Measurements from ENCODE around the gene DLK1.

The DLK1 gene

DNA sequence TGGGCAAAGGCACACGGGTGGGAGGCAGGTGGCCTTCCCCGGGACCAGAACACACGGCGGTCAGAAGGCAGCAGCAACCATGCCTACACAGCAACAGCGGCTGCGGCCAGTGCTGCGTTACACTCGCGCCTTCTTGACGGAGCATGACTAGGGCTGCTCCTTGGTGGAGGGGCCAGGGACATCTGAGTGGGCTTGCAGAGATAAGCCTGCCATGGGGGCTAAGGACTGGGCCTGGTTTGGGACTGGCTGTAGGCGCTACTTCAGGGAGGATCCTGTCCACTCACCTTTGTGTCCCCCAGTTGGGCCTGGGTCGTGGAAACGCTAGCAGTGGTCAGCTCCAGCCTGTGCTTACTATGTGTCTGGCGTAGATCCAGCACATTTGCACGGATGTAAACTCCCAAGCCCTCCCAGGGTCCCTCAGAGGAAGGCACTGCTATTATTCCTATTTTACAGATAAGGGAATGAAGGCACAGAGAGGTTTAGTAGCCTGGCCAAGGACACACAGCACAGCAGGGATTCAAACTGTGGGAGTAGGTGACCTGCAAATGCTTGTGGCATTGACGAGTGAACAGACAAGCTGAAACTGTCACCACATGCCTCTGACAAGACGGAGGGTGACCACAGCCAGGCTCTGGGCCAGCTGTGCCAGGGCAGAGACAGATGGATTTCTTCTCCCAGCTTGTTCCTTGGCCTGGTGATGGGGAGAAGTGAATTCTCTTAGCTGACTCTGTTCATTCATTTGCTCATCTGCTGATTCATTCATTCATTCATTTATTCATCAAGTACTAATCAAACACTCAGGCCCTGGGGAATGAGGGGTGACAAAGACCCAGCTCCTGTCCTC, 31.9 kb upstream of the DLK1 start:
- no peak for DNase-seq

DNA sequence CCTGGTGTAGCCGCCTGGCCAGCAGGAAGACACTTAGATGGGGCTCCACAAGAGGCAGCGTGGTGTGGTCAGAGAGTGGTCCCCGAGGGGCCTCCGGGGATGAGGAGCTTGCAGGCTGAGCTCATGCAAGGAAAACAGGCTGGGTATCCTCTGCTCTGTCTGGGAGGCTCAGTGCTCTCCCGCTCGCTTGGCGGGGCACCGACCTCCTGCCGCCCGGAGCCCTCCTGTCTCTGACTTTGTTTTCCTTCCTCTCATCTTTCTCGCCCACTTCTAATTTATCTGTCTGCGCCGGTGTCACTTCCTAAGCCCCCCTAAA, 31.3 kb upstream of the DLK1 start:
- DNase-seq: no peak

DNA sequence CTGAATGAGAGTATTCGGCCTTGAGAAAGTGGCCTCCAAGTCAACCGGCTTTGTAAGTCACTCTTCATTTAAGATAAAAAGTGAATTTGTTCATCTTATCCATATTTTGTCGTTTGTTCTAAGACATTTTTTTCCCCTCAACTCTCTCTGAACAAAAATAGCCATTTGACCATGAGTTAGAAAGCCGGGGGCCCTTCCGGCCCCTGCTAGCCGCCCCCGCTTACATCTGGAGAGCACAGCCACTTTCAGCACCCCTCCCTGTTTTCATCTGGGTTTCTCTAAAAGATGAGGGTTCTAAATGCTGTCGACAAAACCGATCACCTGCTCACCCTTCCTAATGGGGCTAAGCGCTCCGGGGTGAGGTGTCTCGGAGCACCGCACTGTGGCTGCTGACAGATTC, 30.7 kb upstream of the DLK1 start:
- no peak for DNase-seq

DNA sequence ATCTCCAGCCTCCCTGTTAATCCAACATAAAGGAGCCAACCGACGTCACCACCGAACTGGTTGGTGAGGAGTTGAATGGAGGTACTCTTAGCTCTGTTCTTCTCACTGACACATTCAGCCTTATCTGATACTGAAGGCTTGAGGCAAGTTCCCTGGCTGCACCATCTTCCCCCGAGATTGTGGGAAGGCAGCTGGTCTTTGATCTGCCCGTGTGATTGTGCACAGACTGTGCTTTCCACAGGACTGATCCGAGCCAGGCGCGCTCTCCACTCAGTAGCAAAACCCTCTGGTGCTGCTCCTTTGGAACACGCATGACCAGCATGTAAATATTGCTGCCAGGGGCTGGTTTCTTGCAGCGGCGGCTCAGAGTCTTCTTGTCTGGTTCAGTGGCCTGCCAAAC, 30.1 kb upstream of the DLK1 start:
- DNase-seq: no peak

DNA sequence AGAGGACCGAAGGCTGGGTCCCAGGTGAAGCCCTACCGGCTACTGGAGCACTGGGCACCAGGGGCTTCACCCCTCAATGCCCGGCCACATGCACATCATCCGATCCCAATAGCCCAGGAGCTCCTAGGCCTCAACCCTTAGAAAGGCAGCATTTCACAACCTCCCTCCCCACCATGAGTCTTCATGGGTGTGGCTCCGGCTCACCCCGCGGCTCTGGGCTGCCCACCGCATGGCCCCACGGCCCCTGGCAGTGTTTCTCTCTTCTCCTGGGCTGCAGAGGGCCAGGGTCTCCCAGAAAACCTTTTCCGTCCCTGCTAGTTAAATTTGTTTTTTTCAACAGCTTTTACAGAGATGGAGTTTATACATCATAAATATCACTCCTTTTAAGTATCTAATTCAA, 28.6 kb upstream of the DLK1 start:
- DNase-seq: no peak

DNA sequence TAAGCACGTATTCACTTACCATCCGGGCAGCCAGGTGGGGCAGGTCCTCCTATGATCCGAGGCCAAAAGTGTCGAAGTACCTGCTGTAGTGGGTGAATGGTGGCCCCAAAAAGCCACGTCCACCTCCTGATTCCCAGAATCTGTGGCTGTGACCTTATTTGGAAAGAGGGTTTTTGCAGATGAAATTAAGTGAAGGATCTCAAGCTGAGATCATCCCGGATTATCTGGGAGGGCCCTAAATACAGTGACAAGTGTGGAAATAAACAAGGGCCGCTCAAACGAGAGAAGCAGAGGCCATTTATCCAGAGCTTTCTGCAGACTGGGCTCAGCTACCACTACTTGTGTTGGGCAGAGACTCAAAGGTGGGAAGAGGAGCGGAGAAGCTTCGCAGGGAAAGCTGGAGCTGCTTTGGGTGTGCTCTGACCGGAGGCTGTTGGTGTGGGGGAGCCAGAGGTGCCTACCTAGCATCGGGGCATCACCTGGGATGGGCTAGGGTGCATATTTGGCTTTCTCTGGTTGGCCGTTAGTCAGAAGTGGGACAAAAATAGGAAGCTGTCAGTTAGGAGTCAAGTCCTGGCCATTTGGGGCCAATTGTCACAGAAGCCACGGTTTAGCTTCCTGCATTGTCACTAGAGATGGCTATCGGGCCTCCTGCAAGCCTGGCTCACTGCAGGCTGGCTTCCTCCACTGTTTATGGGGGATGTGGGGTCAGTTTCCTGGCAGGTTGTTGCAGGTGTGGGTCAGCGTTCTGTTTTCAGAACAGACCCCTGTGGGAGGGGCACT, 27.8 kb upstream of the DLK1 start:
- DNase-seq: no peak

DNA sequence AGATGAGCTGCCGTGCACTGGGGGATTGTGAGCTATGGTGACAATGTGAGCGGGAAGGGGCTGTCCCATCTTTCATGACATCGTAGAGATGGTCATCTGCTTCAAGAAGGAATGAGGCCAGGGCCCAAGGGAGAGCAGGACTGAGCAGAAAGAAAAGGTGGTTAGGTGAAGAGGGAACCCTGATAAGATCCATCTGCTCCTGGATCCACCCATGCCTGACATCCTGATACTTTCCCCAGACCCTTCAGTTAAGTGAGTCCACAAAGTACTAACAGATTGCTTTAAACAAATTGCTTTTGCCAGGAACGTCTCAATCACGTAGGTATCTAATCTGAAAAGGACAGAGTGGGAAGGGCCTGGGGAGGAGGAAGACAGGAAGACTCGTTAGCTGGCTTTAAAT, 25.4 kb upstream of the DLK1 start:
- no peak for DNase-seq

DNA sequence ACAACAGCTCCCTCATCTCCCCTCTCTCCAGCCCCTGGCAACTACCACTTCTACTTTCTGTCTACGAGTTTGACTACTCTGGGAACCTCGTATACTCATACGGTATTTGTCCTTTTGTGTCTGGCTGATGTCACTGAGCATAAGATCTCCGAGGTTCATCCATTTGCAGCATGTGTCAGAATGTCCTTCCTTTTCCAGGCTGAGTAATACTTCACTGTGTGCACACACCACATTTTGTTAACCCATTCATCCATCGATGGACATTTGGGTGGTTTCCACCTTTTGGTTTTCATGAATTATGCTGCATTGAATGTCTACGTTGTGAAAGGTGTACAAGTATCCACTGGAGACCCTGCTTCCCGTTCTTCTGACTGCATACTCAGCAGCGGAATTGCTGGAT, 24.1 kb upstream of the DLK1 start:
- DNase-seq: no peak

DNA sequence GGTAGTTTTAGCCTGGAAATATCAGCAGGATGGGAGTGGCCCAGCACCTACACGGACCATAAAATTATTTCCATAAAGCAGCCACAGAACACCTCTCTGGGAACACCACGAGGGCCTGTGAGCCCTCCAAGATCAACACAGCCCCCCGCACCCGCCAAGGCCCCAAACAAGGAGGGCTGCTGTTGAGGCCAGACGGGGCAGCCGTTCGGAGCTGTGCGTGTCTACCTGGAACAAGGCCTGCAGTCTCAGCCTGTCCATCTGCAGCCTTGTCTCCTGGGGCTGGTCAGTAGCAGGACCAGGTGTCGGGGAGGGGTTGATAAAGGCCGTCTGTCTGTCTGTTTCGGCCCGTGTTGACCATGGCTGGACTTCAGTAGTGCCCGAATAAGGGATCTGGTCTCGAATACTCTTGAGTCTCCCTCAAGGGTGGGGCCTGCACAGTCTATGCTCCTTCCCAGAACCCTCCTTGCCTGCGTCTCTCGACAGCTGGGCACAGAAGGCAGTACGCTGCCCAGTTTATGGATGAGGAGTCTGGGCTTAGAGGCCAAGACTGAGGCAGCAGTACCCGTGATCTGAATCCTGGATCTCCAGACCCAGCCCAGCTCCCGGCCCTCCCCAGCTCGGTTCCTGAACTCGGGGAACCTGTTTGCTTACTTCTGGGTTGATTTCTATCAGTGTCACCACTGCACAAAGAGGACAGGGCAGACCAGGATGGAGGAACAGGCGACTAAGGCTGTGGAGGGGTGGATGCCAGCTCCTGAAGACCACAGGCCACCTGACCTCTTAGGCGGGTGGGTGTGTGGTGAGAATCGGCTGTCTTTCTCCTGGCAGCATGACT, 23.1 kb upstream of the DLK1 start:
- DNase-seq: no peak

DNA sequence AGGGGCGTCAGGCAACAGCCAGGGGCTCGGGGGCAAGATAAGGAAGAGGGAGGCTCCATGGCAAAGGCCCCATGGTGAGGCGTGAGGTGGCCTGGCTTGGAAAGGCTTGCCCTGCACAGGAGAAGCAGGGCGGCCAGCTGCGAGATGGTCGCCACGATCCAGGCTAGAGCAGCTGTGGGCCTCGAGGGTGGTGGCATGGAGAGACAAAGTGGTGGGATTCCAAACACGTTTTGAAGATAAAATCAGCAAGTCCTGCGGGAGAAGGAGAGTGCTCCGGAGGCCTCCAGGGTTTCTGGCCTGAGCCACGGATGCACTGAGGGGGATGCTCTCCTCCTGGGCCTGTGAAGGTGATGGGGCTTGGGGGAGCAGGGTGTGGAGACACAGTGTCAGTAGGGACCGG, 20.5 kb upstream of the DLK1 start:
- no peak for DNase-seq

DNA sequence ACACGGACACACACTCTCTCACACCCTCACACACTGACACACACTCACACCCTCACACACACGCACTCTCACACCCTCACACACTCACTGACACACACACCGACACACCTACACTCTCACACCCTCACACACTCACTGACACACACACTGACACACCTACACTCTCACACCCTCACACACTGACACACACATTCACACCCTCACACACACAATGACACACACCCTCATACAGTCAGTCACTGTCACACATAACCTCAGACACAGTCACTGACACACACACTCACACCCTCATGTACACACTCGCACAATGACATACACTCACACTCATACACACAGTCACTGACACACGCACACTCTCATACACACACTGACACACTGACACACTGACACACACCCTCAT, 19.8 kb upstream of the DLK1 start:
- no peak for DNase-seq

DNA sequence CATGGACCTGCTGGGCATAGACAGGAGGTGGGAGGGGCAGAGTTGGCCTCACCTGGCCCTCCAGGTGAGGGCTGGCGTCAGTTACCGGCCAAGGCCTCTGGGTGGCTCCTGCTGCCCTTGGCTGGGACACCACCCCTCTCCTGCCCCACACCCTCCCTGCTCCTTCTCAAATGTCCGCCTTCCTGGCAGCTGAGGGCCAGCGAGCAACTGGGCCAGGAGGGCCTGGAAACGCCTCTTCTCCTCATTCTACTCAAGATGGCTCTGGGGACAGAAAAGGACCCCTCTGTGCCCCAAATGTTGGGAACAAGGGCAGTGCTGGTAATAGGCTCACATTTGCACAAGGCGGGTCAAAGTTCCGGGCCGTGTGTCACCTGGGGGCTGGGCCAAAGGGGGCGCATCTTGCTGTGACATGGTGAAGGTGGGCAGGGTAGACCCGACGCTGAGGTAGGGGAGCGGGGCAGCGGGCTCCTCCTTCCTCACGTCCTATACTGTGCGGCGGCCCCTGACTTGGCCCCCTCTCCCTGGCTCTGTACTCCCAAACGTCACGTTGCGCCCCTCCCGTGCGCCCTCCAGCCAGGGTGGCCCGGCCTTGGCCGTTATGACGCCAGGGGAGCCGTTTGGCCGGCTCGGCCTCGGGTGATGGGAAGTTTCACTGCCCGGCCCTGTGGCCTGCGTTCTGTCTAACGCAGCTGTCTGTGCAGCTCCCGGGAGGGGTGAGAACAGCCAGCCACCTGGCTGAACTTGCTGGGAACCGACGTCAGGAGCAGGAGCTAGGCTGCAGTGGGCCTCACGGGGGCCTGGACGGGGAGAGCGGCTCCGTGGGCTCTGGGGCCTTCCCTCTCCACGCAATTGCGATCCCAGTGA, 18.0 kb upstream of the DLK1 start:
- DNase-seq: no peak

DNA sequence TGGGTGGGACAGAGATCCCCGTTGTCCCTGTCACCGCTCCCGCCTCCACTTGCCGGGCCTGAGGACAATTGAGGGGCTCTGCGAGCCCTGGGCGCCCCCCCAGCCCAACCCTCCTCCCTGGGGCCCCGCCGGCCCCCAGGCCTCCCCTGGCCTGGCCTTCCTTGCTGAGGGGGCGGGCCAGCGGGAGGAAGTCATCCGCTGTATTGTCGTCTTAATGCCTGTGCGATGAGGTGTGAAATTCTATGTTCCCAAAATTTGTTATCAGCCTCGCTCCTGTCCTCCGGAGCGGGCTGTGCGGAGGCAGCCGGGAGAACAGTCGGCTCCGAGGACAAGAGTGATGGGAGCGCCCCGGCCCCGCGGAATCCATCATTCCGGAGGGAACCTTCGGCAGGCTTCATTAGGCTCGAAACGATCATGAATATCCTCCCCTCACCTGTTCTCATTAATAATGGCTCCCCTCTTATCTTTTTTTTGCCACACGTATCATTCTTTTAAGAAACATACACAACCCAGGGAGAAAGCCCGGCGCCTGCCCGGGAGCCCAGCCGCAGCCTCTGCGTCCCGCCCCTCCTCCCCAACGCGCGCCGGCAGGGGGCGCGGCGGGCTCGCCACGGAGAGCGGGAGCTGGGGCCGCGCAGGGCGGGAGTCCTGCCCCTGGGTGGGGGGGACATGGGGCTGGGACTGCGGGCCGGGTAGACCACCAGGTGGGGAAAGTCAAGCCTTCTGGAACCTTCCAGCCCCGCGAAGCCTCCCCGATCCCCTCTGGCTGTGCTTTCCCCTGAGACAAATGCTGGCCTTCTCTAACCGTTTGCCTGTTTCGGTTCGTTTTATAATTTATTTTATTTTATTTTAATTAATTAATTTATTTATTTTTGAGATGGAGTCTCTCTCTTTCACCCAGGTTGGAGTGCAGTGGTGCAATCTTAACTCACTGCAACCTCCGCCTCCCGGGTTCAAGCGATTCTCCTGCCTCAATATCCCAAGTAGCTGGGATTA, 17.1 kb upstream of the DLK1 start:
- DNase-seq: no peak

DNA sequence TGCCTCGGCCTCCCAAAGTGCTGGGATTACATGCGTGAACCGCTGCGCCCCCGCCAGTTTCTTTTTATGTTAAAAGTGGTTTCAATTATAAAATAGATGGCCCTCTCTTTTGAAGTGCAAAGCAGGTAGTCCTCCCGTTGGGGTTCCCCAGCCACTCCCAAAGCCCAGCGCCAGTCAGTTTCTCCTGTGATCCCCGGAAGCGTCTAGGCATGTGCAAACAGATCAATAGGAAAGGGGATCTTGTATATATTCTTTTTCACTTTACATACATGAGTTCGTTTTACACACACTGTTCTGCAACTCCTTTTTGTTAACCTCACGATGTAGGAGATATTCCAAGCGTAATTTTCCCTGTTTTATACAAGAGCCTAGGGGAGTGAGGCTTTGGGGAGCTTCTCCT, 16.3 kb upstream of the DLK1 start:
- DNase-seq: no peak

DNA sequence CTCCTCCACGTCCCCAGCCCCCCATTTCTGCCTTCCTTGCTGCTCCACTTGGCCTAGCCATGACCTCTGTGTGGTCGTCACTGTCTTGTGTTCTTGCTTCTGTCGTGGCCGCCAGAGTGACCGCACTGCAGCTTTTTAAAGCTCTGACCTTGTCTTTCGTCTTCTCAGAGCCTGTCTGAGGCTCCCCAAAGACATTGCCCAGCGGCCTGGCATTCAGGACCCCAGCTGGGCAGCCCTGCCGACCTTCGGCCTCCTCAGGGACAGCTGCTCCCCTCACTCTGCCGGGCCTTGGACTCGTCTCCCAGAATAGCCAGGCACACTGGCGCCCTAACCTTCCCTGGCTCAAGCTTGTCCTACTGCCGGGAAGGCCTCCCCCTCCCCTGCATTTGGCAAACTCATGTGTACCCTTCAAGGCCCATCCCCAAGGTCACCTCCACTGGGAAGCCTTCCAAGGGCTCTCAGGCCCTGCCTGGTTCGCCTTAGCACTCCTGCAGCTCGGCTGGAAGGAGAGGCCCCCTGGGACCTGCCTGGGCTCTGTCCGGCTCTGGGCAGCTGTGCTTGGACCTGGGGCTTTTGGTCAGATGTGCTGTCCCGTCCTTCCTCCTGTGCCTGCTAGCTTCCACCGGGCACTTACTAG, 15.7 kb upstream of the DLK1 start:
- DNase-seq: no peak

DNA sequence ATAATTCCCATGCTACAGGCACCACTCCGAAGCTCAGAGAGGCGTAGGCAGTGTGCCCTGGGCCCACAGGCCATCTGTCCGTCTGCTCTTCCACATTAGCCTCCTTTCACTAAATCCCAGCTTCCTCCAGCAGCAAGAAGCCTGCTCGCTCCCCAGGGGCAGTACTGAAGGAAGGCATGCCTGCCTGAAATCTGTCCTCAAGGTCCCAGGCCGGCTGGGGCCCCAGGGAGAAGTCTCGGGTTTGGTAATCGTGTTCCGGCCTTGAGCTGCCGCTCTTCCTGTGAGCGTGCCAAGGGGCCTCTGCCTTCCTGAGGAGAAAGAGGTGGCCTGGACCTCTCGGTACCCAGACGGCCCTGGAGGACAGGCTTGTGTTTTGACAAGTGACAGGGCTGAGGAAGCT, 15.2 kb upstream of the DLK1 start:
- no peak for DNase-seq

DNA sequence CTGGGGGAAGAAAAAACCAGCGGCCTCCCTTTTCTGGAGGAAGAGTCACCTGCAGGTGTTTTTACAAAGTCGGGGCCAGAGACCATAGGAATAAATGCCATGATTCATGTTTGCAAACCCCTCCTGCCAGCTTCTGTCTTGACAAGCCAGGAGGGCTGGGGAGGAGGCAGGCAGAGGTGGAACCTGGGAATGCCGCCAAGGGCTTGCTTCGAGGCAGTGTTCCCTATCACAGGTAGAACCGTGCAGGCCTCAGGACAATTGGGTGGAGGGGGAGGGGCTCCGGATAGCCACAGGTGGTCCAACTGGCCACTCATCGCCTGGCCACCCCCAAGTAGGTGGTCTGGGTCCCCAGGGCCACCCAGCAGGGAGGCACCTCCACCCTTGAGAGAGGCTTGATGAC, 14.2 kb upstream of the DLK1 start:
- DNase-seq: no peak

DNA sequence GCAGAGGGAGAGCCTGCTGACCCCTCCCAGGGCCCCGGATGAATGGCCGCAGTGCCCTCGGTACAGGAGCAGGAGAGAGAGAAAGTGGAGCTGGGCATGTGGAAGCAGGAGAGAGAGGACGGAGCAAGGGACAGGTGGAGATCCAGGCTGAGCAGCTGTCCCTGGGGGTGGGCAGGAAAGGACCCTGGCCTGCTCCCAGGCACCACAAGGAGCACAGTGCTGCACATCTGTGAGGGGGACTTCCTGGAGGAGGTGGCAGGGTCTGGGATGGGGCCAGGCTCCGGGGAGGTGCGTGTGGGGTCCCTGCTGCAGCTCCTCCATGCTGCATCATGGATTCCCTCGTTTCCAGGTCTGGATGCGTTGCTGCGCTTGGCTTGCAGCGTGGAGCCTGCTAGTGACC, 13.0 kb upstream of the DLK1 start:
- DNase-seq: no peak

DNA sequence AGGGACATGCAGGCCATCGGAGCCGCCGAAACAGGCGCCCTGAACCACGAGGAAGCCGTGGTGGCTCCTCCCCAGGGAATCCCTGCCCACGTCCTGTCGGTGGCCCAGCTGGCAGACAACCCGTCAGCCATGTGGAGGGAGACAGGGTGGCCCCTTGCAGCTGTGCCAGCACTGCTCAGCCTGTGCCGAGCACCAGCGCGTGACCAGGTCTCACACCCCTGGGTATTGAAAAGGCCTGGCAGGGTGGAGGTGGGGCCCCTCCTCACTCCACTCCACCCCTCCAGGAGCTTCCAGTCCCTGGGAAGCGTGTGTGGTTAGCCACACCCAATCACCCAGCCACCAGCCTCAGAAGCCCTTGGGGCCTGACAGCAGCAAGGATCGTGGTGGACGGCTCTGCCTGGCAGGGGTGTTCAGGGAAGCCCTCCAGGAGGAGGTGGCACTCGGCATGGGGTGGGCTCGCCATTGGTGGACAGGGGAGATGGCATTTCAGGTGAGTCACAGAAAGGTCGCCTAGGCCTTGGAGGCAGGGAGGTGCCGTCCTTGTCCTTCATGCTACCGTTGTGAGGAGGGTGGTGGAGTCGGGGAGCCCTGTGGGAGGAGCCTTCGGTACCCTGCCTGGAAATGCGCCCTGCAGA, 12.3 kb upstream of the DLK1 start:
- DNase-seq: no peak

DNA sequence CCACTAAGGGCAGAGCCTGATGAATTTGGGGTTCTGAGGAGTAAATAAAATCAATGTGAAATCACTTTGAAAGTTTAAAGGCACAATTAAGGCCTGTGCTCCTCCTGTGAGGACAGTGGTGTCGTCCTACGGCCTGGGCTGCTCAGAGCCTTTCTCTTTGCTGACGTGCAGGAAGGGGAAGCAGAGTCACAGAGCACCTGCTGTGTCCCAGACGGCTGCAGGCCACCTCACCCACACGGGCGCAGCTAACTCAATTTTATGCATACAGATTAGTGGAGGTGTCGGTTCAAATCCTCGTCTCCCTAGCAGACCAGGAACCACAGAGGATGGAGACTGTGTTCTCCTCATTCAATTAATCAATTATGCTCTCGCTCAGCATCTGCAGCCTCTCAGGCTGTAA, 11.4 kb upstream of the DLK1 start:
- no peak for DNase-seq

Data from effector CD8-positive, alpha-beta T cell (primary cell).